HepG2 (cell line): ENCODE results near the gene COL5A2. TPM values are rescaled to one million over a fixed set of nuclear protein-coding genes. Genes with fewer than 3 reads are reported as not detected.
A peak's percentile ranks its signal among the peaks of the same experiment; 100 is the strongest.

ENCODE experiments used
- ARID3A ChIP-seq: IDR thresholded peaks from 2 replicates; pipeline ENCODE4 v1.6.1; 2012; ENCODE audit warnings: low read depth, low read length, improper control_type of control experiment
- BRF2 ChIP-seq: sonication (generic); formaldehyde crosslinking; IDR thresholded peaks from 2 replicates; pipeline ENCODE4 v1.8.1; 2022; ENCODE audit warnings: mild to moderate bottlenecking, missing genetic modification reagents
- CEBPZ ChIP-seq: IDR thresholded peaks from 2 replicates; pipeline ENCODE4 v1.6.1; 2012; ENCODE audit warnings: low read length, improper control_type of control experiment
- ESRRA ChIP-seq: sonication (generic); formaldehyde crosslinking; IDR thresholded peaks from 2 replicates; pipeline ENCODE4 v1.5.1; 2020; ENCODE audit warnings: mild to moderate bottlenecking, low read depth, missing genetic modification reagents
- HNRNPH1 ChIP-seq: fragments of 200-400 bp; formaldehyde crosslinking; optimal IDR thresholded peaks from 2 replicates; pipeline ENCODE3; 2017; ENCODE audit warnings: mild to moderate bottlenecking, low read depth, low read length
- MAF1 ChIP-seq: sonication (generic); formaldehyde crosslinking; IDR thresholded peaks from 2 replicates; pipeline ENCODE4 v1.5.0; 2020; ENCODE audit warnings: missing genetic modification reagents, borderline replicate concordance
- NCOA2 ChIP-seq: sonication (generic); formaldehyde crosslinking; IDR thresholded peaks from 2 replicates; pipeline ENCODE4 v1.8.0; 2022; ENCODE audit warnings: inconsistent platforms
- NR2C2 ChIP-seq: sonication (generic); formaldehyde crosslinking; IDR thresholded peaks from 2 replicates; pipeline ENCODE4 v1.4.0; 2020; ENCODE audit warnings: missing genetic modification reagents, mild to moderate bottlenecking, moderate library complexity, borderline replicate concordance
- PAXIP1 ChIP-seq: sonication (generic); formaldehyde crosslinking; conservative IDR thresholded peaks from 2 replicates; pipeline ENCODE4 v1.4.0; 2020; ENCODE audit warnings: mild to moderate bottlenecking, missing genetic modification reagents, moderate library complexity
- PLSCR1 ChIP-seq: sonication (generic); formaldehyde crosslinking; IDR thresholded peaks from 2 replicates; pipeline ENCODE4 v1.5.0; 2020; ENCODE audit warnings: missing genetic modification reagents, mild to moderate bottlenecking, borderline replicate concordance
- RFXANK ChIP-seq: IDR thresholded peaks from 2 replicates; pipeline ENCODE4 v1.6.1; 2016
- SPEN ChIP-seq: sonication (generic); formaldehyde crosslinking; IDR thresholded peaks from 2 replicates; pipeline ENCODE4 v1.5.1; 2020; ENCODE audit warnings: low read depth, mild to moderate bottlenecking, missing genetic modification reagents
- ZC3H4 ChIP-seq: sonication (generic); formaldehyde crosslinking; IDR thresholded peaks from 2 replicates; pipeline ENCODE4 v1.4.0; 2020; ENCODE audit warnings: missing genetic modification reagents, borderline replicate concordance
- ZNF143 ChIP-seq: sonication (generic); formaldehyde crosslinking; IDR thresholded peaks from 2 replicates; pipeline ENCODE4 v1.4.0; 2020; ENCODE audit warnings: missing genetic modification reagents
- ZNF296 ChIP-seq: sonication (generic); formaldehyde crosslinking; conservative IDR thresholded peaks from 2 replicates; pipeline ENCODE4 v1.5.0; 2020; ENCODE audit warnings: mild to moderate bottlenecking, missing genetic modification reagents
- ZNF530 ChIP-seq: sonication (generic); formaldehyde crosslinking; IDR thresholded peaks from 2 replicates; pipeline ENCODE4 v1.5.0; 2020; ENCODE audit warnings: low read depth, mild to moderate bottlenecking, missing genetic modification reagents
- ZNF576 ChIP-seq: sonication (generic); formaldehyde crosslinking; IDR thresholded peaks from 2 replicates; pipeline ENCODE4 v1.4.0; 2020; ENCODE audit warnings: mild to moderate bottlenecking, missing genetic modification reagents
- ZNF644 ChIP-seq: IDR thresholded peaks from 2 replicates; pipeline ENCODE4 v1.6.1; 2016; ENCODE audit warnings: low read depth
- ZNF652 ChIP-seq: IDR thresholded peaks from 2 replicates; pipeline ENCODE4 v1.6.1; 2016; ENCODE audit warnings: low read depth, borderline replicate concordance
- ZNF75D ChIP-seq: sonication (generic); formaldehyde crosslinking; IDR thresholded peaks from 2 replicates; pipeline ENCODE4 v1.8.1; 2023; ENCODE audit warnings: missing genetic modification reagents, mild to moderate bottlenecking, borderline replicate concordance
- polyA plus RNA-seq, 8 experiments: library from polyadenylated mRNA; depleted of rRNA in 3 of 8; stranded (reverse) in 7 of 8; unstranded in 1 of 8; fragments of >200 nt; fragmentation: Illumina TruSeq in 4 of 8; extraction: Trizol in 4 of 8; gene quantifications; 2 replicates each; pipeline versions ENCODE4 v1.2.1 to v1.2.3, GENCODE V29; 2011 to 2016; ENCODE audit warnings: low read depth in 4 of 8, missing spikeins in 1 of 8, mixed read lengths in 1 of 8; ENCODE audit not compliant: insufficient read depth in 1 of 8
- total RNA-seq, 5 experiments: library from RNA; depleted of rRNA; stranded (reverse); fragments of >200 nt; fragmentation: Illumina TruSeq; extraction: Trizol; gene quantifications; 2 replicates each; pipeline ENCODE4 v1.2.3, GENCODE V29; 2016; ENCODE audit warnings: low read depth in 1 of 5

COL5A2 gene
- total and polyA plus RNA-seq, 2 of the 13 experiments (the other 11 are each of a cell fraction or from before 2014, with no cell fraction given), result 0.83 to 1.5 TPM

GRCh38 chr2:189181706-189182105 is 2.1 kb upstream of the COL5A2 start (continued):
- TF ChIP-seq BRF2 (no peak), ZNF143 (CRISPR knock-in tag) (no peak), NR2C2 (CRISPR knock-in tag) (no peak), ZNF576 (no peak), RFXANK (CRISPR knock-in tag) (no peak), PLSCR1 (CRISPR knock-in tag) (no peak), ESRRA (CRISPR knock-in tag) (no peak), NCOA2 (CRISPR knock-in tag) (no peak), MAF1 (CRISPR knock-in tag) (no peak), SPEN (CRISPR knock-in tag) (no peak), ZNF644 (CRISPR knock-in tag) (peak; percentile 69; the same call in 1 of the 2 replicates), ZNF75D (CRISPR knock-in tag) (no peak), ARID3A (no peak), ZC3H4 (CRISPR knock-in tag) (no peak), ZNF652 (CRISPR knock-in tag) (no peak), HNRNPH1 (no peak), PAXIP1 (peak; percentile 35; the same call in 1 of the 2 replicates), ZNF296 (CRISPR knock-in tag) (no peak), ZNF530 (CRISPR knock-in tag) (no peak), CEBPZ (no peak)
